ENCODE data around the gene VSIG10L2.

DNA sequence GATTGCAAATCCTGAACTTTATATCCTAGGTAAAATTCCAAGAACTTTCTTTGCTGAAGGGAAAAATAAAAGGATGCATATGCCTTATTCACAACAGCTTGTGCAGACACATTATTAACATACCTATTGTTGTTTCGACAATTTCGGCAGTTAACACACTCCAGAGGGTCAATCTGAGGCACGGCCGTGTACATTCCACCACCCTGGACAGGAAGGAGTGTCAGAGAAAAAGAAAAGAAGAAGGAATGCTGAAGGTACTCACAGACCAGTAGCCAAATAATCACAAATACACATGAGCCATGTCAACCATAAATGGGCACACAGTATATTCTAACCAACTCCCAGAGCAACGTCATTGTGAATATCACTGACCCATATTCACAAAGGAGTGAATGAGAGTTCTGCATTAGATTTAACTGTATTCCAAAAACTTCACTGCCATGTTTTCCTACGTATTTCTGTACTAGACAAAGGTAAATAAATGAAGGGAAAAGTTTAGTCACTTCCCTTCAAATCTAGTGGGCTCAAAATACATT is 32.4 kb downstream of the VSIG10L2 start:
- TF ChIP-seq, protein P1, sequence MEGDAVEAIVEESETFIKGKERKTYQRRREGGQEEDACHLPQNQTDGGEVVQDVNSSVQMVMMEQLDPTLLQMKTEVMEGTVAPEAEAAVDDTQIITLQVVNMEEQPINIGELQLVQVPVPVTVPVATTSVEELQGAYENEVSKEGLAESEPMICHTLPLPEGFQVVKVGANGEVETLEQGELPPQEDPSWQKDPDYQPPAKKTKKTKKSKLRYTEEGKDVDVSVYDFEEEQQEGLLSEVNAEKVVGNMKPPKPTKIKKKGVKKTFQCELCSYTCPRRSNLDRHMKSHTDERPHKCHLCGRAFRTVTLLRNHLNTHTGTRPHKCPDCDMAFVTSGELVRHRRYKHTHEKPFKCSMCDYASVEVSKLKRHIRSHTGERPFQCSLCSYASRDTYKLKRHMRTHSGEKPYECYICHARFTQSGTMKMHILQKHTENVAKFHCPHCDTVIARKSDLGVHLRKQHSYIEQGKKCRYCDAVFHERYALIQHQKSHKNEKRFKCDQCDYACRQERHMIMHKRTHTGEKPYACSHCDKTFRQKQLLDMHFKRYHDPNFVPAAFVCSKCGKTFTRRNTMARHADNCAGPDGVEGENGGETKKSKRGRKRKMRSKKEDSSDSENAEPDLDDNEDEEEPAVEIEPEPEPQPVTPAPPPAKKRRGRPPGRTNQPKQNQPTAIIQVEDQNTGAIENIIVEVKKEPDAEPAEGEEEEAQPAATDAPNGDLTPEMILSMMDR (conservative IDR thresholded peaks at IDR 0.05), result no peak
- TF ChIP-seq EZH2 (IDR thresholded peaks at IDR 0.05; ENCODE audit: low read depth), result no peak
